Upper lobe of left lung (tissue), 4 donors: ENCODE results near the gene C11orf24.

Source experiments
- CTCF ChIP-seq, 6 experiments: fragments of 450-650 bp in 4 of 6; fragments of 200-600 bp in 2 of 6; sonication (generic) in 2 of 6; IDR thresholded peaks; one replicate each; pipeline ENCODE4 v1.5.1; 2016 to 2019; ENCODE audit warnings: antibody characterized with exemption in 6 of 6
- EP300 ChIP-seq, 4 donors: sonication (generic); formaldehyde crosslinking; IDR thresholded peaks; one replicate each; pipeline ENCODE4 v1.5.1; 2017; ENCODE audit warnings: antibody characterized with exemption in 4 of 4, control low read depth in 2 of 4
- POLR2A ChIP-seq, 4 donors: fragments of 450-650 bp; IDR thresholded peaks; one replicate each; pipeline ENCODE4 v1.5.1; 2016 to 2017; ENCODE audit warnings: antibody characterized with exemption in 4 of 4, mild to moderate bottlenecking in 2 of 4
- POLR2AphosphoS5 ChIP-seq, 2 donors: sonication (generic); formaldehyde crosslinking; IDR thresholded peaks; one replicate each; pipeline ENCODE4 v1.5.1; 2017; ENCODE audit warnings: antibody characterized with exemption in 2 of 2

DNA sequence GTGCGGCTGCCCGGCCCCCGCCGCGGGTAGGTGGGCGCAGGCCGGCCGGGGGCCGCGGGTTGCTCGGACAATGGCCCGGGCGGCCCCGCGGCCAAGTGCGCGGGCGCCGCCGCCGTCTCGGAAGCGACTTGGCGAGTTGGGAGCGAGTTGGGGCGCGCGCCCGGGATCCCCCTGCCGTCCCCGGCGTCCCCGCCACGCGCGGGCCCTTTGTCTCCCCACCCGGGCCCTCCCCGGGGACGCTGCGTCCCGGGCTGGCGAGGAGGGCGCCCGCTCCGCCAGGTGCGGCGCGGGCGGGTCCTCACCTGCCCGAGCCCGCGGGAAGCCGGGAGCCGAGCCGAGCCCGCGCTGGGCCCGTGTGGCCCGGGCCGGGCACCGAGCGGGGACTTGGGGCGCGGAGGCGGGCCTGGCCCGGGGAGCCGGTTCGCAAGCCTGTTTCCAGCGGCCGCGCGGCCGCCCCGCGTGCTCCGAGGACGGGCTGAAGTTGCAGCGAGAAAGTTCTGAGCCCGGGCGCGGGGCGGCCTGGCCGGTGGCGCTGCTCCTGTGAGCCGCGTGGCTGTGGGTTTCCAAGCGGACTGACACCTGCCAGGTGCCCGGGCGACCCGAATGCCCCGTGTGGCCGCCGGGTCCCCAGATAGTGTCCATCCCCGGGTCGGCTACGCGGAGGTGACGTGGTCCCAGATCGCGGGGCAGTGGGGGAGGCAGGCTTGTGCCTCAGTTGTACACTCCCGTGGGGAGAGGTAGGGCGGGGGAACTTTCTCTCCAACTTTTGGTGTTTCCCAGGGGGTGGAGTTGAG lies 41.2 kb upstream of the C11orf24 start:
- TF ChIP-seq EP300 (IDR thresholded peaks at IDR 0.05): no peak
- no peak for TF ChIP-seq POLR2A (IDR thresholded peaks at IDR 0.05)
- TF ChIP-seq CTCF (IDR thresholded peaks at IDR 0.05): peak in 1 of 6 experiments; percentile 11
- no peak for TF ChIP-seq POLR2AphosphoS5 (IDR thresholded peaks at IDR 0.05)
